Measurements from ENCODE around the gene STK32C.

Gene STK32C

GRCh38 chr10:132329565-132330485 lies 22.1 kb upstream of the STK32C start:
- peaks cover 2% of the 10 kb centered on the region; the same call in 1 of the 2 replicates for H3K9me3 ChIP-seq (ENCODE audit: control insufficient read depth, insufficient read depth, low read length)
- no peak overlapping the region for H3K4me3 ChIP-seq (ENCODE audit: low read length)
- DNase-seq (ENCODE audit: low read depth, low spot score): no peak
- H3K27me3 ChIP-seq (ENCODE audit: control insufficient read depth, insufficient read depth, low read length): no peaks in the 10 kb centered on the region
- no CpG with 5 or more reads among the region's 23 CpGs for WGBS (ENCODE audit: insufficient coverage, insufficient read length)
- H3K36me3 ChIP-seq (ENCODE audit: control insufficient read depth, insufficient read depth, low read length): no peaks in the 10 kb centered on the region
- no peak overlapping the region for H3K27ac ChIP-seq (ENCODE audit: low read length)
- no peaks in the 10 kb centered on the region for H3K4me1 ChIP-seq (ENCODE audit: control insufficient read depth, insufficient read depth, low read length)

GRCh38 chr10:132328738-132329137 lies 21.0 kb upstream of the STK32C start:
- H3K9me3 ChIP-seq (ENCODE audit: control insufficient read depth, insufficient read depth, low read length): peaks cover 2% of the 10 kb centered on the region; the same call in 1 of the 2 replicates
- H3K4me1 ChIP-seq (ENCODE audit: control insufficient read depth, insufficient read depth, low read length): no peaks in the 10 kb centered on the region
- no peak overlapping the region for H3K4me3 ChIP-seq (ENCODE audit: low read length)
- H3K36me3 ChIP-seq (ENCODE audit: control insufficient read depth, insufficient read depth, low read length): no peaks in the 10 kb centered on the region
- H3K27me3 ChIP-seq (ENCODE audit: control insufficient read depth, insufficient read depth, low read length): no peaks in the 10 kb centered on the region
- H3K27ac ChIP-seq (ENCODE audit: low read length): no peak overlapping the region
- WGBS (ENCODE audit: insufficient coverage, insufficient read length): no CpG with 5 or more reads among the region's 8 CpGs
- no peak for DNase-seq (ENCODE audit: low read depth, low spot score)

- DNase-seq (ENCODE audit: low read depth, low spot score): no peak
- no peaks in the 10 kb centered on the region for H3K27me3 ChIP-seq (ENCODE audit: control insufficient read depth, insufficient read depth, low read length)
- H3K4me1 ChIP-seq (ENCODE audit: control insufficient read depth, insufficient read depth, low read length): no peaks in the 10 kb centered on the region
- WGBS (ENCODE audit: insufficient coverage, insufficient read length): no CpG with 5 or more reads among the region's 9 CpGs
- H3K27ac ChIP-seq (ENCODE audit: low read length): no peak overlapping the region
- no peaks in the 10 kb centered on the region for H3K36me3 ChIP-seq (ENCODE audit: control insufficient read depth, insufficient read depth, low read length)
- peaks cover 2% of the 10 kb centered on the region; the same call in 1 of the 2 replicates for H3K9me3 ChIP-seq (ENCODE audit: control insufficient read depth, insufficient read depth, low read length)
- H3K4me3 ChIP-seq (ENCODE audit: low read length): no peak overlapping the region
Observed at GRCh38 chr10:132328106-132328505, 20.4 kb upstream of the STK32C start.

GRCh38 chr10:132326925-132327324 lies 19.2 kb upstream of the STK32C start:
- Histone ChIP-seq H3K27me3 (ENCODE audit: control insufficient read depth, insufficient read depth, low read length) (no peaks in the 10 kb centered on the region), H3K4me3 (ENCODE audit: low read length) (no peak overlapping the region), H3K27ac (ENCODE audit: low read length) (no peak overlapping the region), H3K9me3 (ENCODE audit: control insufficient read depth, insufficient read depth, low read length) (peaks cover 2% of the 10 kb centered on the region; the same call in 1 of the 2 replicates), H3K36me3 (ENCODE audit: control insufficient read depth, insufficient read depth, low read length) (no peaks in the 10 kb centered on the region), H3K4me1 (ENCODE audit: control insufficient read depth, insufficient read depth, low read length) (no peaks in the 10 kb centered on the region)
- DNase-seq (ENCODE audit: low read depth, low spot score): no peak
- WGBS (ENCODE audit: insufficient coverage, insufficient read length): no CpG with 5 or more reads among the region's 4 CpGs

GRCh38 chr10:132326344-132326889 lies 18.7 kb upstream of the STK32C start:
- H3K27ac ChIP-seq (ENCODE audit: low read length): no peak overlapping the region
- no peaks in the 10 kb centered on the region for H3K4me1 ChIP-seq (ENCODE audit: control insufficient read depth, insufficient read depth, low read length)
- DNase-seq (ENCODE audit: low read depth, low spot score): no peak

GRCh38 chr10:132324186-132324585 lies 16.4 kb upstream of the STK32C start:
- DNase-seq (ENCODE audit: low read depth, low spot score): no peak
- Histone ChIP-seq H3K27ac (ENCODE audit: low read length) (no peak overlapping the region), H3K27me3 (ENCODE audit: control insufficient read depth, insufficient read depth, low read length) (no peaks in the 10 kb centered on the region), H3K9me3 (ENCODE audit: control insufficient read depth, insufficient read depth, low read length) (peaks cover 2% of the 10 kb centered on the region; the same call in 1 of the 2 replicates), H3K4me3 (ENCODE audit: low read length) (no peak overlapping the region), H3K4me1 (ENCODE audit: control insufficient read depth, insufficient read depth, low read length) (no peaks in the 10 kb centered on the region), H3K36me3 (ENCODE audit: control insufficient read depth, insufficient read depth, low read length) (no peaks in the 10 kb centered on the region)
- WGBS (ENCODE audit: insufficient coverage, insufficient read length): no CpG with 5 or more reads among the region's 1 CpG

More at GRCh38 chr10:132326344-132326889, 18.7 kb upstream of the STK32C start:
- H3K27me3 ChIP-seq (ENCODE audit: control insufficient read depth, insufficient read depth, low read length): no peaks in the 10 kb centered on the region
- no CpG with 5 or more reads among the region's 11 CpGs for WGBS (ENCODE audit: insufficient coverage, insufficient read length)
- H3K9me3 ChIP-seq (ENCODE audit: control insufficient read depth, insufficient read depth, low read length): peaks cover 2% of the 10 kb centered on the region; the same call in 1 of the 2 replicates
- H3K4me3 ChIP-seq (ENCODE audit: low read length): no peak overlapping the region
- no peaks in the 10 kb centered on the region for H3K36me3 ChIP-seq (ENCODE audit: control insufficient read depth, insufficient read depth, low read length)

- Histone ChIP-seq H3K4me1 (ENCODE audit: control insufficient read depth, insufficient read depth, low read length) (no peaks in the 10 kb centered on the region), H3K36me3 (ENCODE audit: control insufficient read depth, insufficient read depth, low read length) (no peaks in the 10 kb centered on the region), H3K4me3 (ENCODE audit: low read length) (no peak overlapping the region), H3K9me3 (ENCODE audit: control insufficient read depth, insufficient read depth, low read length) (peaks cover 2% of the 10 kb centered on the region; the same call in 1 of the 2 replicates), H3K27me3 (ENCODE audit: control insufficient read depth, insufficient read depth, low read length) (no peaks in the 10 kb centered on the region), H3K27ac (ENCODE audit: low read length) (no peak overlapping the region)
- no peak for DNase-seq (ENCODE audit: low read depth, low spot score)
- WGBS (ENCODE audit: insufficient coverage, insufficient read length): no CpG with 5 or more reads among the region's 6 CpGs
Observed at GRCh38 chr10:132322586-132323048, 14.9 kb upstream of the STK32C start.

- Histone ChIP-seq H3K9me3 (ENCODE audit: control insufficient read depth, insufficient read depth, low read length) (peaks cover 2% of the 10 kb centered on the region; the same call in 1 of the 2 replicates), H3K27ac (ENCODE audit: low read length) (no peak overlapping the region), H3K4me3 (ENCODE audit: low read length) (no peak overlapping the region), H3K4me1 (ENCODE audit: control insufficient read depth, insufficient read depth, low read length) (no peaks in the 10 kb centered on the region), H3K36me3 (ENCODE audit: control insufficient read depth, insufficient read depth, low read length) (no peaks in the 10 kb centered on the region), H3K27me3 (ENCODE audit: control insufficient read depth, insufficient read depth, low read length) (no peaks in the 10 kb centered on the region)
- no CpG with 5 or more reads among the region's 10 CpGs for WGBS (ENCODE audit: insufficient coverage, insufficient read length)
- no peak for DNase-seq (ENCODE audit: low read depth, low spot score)
Observed at GRCh38 chr10:132321726-132322125, 14.0 kb upstream of the STK32C start.

GRCh38 chr10:132320654-132321469 lies 13.1 kb upstream of the STK32C start:
- Histone ChIP-seq H3K9me3 (ENCODE audit: control insufficient read depth, insufficient read depth, low read length) (no peaks in the 10 kb centered on the region), H3K36me3 (ENCODE audit: control insufficient read depth, insufficient read depth, low read length) (no peaks in the 10 kb centered on the region), H3K4me3 (ENCODE audit: low read length) (no peak overlapping the region), H3K27ac (ENCODE audit: low read length) (no peak overlapping the region), H3K27me3 (ENCODE audit: control insufficient read depth, insufficient read depth, low read length) (no peaks in the 10 kb centered on the region), H3K4me1 (ENCODE audit: control insufficient read depth, insufficient read depth, low read length) (no peaks in the 10 kb centered on the region)
- WGBS (ENCODE audit: insufficient coverage, insufficient read length): no CpG with 5 or more reads among the region's 13 CpGs
- DNase-seq (ENCODE audit: low read depth, low spot score): no peak
